Measurements from ENCODE around the gene KCNAB2.
A peak's percentile ranks its signal among the peaks of the same experiment; 100 is the strongest.

Gene KCNAB2

DNA sequence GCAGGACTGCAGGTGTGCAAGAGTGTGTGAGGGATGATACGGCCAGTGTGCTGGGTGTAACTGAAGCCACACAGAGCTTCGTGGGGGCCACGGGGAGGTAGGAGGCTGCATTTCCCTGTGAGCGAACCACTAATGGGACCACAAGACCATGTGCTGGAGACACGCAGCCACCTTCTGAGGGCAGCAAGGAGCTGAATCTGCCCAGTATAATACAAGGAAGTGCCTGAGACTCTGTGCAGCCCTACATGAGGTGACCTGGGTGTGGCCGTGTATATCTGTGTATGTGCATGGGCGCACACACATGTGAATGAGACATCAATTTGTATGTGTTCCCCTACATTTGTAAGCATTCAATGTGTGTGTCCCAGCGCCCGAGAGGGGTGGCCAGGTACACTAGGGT lies 83.6 kb downstream of the KCNAB2 start:
- no peak for DNase-seq (ENCODE audit: low spot score)

DNA sequence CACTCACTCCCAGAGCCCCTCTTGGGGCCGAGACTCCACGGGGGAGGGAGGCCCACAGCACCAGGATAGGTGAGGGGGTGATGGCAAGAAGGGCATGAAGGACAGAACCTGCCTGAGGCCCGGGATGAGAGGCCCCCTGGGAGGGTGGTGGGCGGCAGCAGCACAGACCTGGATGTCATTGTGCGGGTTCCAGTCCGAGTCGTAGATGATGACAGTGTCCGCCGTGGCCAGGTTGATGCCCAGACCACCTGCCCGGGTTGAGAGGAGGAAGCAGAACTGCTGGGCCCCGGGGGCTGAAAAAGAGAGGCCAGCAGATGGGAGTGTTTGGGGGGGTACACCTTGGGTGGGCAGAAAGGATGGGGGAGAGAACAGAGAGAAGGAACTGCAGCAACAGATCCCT lies 84.3 kb downstream of the KCNAB2 start:
- DNase-seq (ENCODE audit: low spot score) = no peak

DNA sequence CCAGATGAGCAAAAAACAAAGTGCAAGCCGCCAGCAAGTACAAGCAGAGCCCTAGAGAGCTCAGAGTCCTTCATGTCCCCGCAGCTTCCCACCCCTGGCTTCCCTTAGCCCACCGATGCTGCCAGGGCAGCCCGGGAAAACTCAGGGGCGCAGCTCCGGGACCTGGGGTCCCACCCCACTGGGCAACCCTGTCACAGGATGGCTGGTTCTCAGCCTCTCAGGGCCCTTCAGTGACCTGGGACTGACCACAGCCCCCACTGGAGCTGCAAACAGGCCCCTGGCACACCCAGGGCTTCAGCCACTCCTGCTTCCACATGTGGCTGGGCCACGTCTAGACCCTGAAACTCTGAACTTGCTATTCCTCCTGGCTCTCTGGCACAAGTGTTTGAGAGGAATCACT lies 84.9 kb downstream of the KCNAB2 start:
- no peak for DNase-seq (ENCODE audit: low spot score)

DNA sequence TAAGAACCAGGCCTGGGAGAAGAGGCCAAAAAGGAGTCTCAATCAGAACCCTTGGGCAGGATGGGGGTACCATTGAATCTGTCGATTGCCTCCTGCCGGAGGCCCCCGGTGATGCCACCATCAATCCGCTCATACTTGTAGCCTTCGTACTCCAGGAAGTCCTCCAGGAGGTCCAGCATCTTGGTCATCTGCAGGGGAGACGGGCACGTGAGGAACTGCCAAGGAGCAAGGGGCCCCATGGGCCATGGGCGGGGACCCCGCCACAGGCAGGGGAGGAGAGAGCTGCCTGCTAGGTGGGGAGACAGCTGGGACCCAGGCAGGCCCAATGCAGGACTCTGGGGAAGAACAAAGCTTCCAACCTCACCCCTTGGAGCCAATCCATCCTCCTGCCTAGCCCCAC lies 85.9 kb downstream of the KCNAB2 start:
- DNase-seq (ENCODE audit: low spot score) = no peak

DNA sequence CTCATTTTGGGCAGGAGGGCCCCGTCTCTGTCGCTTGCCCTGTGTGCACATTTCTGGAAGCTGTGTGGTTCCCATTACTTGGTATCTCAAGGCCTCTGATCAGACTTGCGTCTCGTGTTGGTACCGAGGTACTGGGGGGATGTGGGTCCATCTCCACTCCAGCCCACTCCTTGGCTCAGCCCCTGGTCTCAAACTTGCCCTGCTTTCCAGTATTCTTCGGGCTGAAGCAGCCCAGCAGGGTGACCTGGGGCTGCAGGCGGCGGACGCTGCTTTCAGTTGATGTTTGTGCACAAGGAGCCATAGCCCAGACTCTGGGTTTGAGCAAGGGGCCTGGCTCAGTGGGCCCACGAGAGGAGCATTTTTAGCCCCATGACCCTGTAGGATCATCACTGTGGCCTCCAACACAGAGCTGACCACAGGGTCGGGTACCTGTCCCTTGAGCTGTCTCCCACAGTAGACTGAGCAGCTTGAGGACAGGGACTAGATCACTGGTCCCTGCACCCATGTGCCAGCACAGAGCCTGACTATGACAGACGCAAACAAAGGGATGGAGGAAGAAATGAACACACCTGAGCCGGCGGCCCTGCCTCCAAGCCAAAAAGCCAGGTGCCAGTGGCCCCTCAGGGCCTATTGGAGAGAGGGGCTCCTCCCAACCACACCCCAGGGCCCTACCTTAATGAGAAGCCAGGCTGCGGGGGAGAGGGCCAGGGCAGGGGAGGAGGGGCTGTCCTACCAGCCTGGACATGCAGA lies 87.6 kb downstream of the KCNAB2 start:
- DNase-seq (ENCODE audit: low spot score) = no peak

DNA sequence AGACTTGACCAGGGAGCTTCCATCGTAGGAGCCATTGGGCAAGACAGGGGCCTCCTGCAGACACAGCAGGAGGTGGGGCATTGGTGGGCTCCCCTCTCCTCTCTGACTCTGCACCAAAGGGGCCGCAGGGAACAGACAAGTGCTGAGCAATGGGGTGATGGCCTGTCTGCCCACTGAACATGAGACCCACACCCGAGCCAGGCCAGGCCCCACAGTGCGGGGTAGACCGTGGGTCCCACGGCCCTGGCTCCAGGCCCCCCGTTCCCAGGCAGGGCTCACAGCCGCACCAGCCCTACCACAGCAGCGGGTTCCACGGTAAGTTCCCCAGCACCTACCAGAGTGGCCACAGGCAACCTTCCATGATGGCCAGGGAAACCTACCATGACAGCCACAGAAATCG lies 88.5 kb downstream of the KCNAB2 start:
- DNase-seq (ENCODE audit: low spot score) = no peak

DNA sequence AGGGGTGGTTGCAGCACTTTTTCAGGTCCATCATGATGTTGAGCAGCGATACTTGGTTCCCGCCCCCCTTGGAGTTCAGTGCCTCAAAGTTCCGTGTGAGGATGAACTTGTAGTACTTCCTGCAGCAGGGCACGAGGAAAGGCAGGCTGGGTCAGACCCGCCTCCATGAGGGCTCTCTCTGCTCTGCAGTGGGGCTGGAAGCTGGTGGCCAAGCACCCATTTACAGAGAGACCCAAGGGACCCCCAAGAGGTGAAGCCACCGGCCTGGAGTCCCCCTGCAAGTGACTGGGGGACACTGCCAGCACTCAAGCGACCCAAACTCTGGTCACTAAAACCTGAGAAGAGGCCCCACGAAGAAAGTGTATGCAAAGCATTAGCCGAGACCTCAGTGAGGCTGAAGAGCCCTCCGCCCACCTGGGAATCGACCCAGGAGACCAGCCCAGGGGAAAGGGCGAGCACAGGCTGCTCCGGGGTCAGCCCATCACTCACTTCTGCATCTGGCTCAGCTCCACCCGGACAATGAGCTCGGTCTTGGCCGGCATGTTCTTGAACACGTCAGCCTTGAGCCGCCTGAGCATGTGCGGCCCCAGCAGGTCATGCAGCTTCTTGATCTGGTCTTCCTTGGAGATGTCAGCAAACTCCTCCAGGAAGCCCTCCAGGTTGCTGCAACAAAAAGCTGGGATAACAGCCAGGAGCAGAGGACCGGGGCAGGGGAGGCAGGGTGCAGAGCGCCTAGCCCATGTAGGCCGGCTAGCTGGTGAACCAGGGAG lies 89.2 kb downstream of the KCNAB2 start:
- no peak for DNase-seq (ENCODE audit: low spot score)

DNA sequence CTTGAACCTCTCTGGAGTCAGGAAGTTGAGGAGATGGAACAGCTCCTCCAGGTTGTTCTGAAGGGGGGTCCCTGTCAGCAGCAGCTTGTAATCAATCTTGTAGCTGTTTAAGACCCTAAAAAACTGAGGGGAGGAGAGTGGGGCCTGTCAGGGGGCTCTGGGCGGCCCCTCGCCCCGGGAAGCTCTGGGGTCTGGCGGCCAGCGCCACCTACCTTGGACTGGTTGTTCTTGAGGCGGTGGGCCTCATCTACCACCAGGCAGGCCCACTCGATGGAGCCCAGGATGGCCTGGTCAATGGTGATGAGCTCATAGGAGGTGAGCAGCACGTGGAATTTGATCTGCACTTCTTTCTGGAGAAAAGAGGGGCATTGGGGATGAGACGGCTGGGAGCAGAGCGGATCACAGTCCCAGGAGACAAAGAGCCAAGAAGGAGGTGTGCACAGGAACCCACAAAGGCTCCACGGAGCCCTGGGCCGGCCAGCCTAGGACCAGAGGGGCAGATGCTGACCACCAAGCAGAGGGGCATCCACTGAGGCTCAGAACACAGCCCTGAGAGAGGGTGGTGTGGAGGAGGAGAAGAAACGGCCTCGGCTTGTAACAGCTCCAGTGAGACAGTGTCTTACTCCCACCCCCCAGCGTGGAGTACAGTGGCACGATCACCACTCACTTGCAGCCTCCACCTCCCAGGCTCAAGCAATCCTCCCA lies 91.0 kb downstream of the KCNAB2 start:
- no peak for DNase-seq (ENCODE audit: low spot score)

DNA sequence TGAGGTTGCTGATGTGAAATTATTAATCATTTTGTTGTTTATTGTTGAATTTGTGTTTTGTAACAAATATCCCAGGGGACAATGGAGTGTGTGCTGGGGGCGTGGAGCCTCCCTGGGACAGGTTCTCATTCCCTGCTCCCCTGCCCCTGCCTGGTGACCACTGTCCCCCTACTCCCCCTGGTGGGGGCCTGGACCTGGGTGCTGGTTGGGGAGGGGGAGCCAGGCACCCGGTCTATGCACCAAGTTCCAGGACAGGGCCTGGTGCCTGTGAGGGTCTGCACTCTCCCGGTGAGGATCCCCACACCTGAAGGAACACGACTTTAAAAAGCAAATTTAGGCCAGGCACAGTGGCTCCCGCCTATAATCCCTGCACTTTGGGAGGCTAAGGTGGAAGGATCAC lies 92.1 kb downstream of the KCNAB2 start:
- DNase-seq (ENCODE audit: low spot score) = no peak

DNA sequence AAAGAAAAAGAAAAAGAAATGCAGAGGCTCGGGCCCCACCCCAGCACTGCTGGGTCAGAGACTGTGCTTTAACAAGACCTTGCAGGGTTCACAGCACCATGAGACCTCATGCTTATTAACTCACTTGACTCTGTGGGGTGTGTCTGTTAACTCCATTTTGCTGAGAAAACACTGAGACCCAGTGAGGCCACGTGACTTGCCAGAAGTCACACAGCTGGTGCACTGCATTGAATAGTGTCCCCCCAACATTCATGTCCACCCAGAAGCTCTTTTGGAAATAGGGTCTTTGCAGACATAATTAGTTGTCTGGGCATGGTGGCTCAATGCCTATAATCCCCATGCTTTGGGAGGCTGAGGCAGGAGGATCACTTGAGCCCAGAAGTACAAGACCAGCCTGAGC lies 94.7 kb downstream of the KCNAB2 start:
- DNase-seq (ENCODE audit: low spot score) = no peak

DNA sequence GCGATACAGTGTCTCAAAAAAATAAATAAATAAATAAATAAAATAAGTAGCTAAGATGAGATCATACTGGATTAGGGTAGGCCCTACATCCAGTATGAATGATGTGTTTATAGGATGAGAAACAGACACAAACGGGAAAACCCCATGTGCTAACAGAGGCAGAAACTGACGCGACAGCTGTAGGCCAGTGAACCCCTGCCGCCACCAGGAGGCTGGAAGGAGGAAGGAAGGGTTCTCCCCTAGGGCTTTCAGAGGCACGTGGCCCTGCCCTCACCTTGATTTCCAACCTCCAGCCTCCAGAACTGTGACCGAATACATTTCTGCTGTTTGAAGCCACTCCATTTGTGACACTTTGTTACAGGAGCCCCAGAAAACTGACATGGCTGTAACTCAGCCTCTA lies 95.9 kb downstream of the KCNAB2 start:
- no peak for DNase-seq (ENCODE audit: low spot score)

DNA sequence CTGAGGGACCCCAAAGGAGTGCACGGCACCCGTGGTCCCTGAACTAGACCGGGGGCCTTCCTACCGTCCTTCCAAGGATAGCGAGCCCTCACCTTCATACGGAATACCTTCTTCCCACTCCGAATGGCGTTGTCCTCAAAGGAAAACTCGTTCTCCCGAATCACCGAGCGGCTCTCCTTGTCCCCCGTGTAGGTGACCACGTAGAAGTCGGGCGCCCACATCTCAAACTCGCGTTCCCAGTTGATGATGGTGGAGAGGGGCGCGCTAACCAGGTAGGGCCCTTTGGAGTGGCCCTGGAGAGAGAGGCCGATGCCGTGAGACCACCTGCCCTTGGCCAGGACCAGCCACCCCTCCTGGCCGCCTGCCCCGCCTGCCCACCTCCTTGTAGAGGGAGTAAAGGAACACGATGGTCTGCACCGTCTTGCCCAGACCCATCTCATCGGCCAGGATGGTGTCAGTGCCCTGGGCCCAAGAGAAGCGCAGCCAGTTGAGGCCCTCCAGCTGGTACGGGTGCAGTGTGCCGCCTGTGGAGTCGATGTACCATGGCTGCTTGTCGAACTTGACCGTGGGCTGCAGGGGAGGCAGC lies 96.4 kb downstream of the KCNAB2 start:
- no peak for DNase-seq (ENCODE audit: low spot score)

DNA sequence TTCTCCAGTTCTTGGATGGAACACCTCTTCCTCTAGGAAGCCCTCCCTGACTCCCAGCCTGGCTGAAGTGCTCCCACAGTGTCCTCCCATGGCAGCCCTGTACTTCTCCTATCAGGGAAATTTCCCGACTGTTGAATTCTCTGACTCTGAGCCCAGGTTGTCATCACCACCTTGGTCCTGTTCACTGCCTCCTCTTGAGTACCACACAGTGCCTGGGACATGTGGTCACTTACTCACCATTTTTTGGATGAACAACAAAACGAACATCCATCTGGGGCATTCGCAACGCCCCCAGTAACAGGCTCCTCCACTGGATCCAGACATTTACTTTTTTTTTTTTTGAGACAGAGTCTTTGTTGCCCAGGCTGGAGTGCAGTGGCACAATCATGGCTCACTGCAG lies 97.0 kb downstream of the KCNAB2 start:
- no peak for DNase-seq (ENCODE audit: low spot score)

DNA sequence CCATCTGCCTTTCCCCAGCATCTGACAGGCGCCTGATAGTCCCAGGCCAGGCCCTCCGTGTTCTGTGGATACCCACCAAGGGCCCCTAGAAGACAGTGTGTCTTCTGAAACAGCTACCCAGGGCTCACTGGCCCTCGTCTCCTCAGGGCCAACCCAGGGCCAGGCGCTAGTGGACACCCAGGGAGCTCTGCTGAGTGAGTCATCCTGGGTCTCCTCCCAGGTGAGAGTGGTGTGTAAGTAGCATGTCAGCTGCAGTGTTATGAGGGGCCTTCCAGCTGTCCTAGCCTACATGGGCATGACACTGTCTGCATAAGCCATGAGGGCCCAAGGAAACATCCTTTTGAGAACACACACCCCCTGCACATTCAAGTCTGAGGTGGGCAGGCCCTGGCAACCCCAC lies 97.7 kb downstream of the KCNAB2 start:
- no peak for DNase-seq (ENCODE audit: low spot score)

DNA sequence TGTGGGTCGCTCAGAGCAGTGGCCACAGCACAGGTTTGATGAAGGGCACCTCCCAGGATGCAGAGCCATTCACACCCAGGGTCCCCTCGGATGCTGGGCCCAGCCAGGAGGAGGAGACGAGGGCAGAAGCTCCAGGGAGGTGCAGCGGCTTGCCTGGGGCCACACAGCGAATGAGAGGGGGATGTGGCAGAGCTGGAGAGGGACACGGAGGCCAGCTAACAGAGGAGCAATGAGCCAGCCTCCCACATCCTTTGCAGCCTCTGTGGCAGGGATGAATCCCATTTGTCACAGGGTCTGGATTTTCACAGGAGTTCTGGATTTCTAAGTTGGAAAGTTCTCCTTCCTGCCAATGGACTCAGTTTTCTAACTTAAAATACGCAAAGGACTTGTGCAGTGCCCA lies 98.5 kb downstream of the KCNAB2 start:
- no peak for DNase-seq (ENCODE audit: low spot score)

DNA sequence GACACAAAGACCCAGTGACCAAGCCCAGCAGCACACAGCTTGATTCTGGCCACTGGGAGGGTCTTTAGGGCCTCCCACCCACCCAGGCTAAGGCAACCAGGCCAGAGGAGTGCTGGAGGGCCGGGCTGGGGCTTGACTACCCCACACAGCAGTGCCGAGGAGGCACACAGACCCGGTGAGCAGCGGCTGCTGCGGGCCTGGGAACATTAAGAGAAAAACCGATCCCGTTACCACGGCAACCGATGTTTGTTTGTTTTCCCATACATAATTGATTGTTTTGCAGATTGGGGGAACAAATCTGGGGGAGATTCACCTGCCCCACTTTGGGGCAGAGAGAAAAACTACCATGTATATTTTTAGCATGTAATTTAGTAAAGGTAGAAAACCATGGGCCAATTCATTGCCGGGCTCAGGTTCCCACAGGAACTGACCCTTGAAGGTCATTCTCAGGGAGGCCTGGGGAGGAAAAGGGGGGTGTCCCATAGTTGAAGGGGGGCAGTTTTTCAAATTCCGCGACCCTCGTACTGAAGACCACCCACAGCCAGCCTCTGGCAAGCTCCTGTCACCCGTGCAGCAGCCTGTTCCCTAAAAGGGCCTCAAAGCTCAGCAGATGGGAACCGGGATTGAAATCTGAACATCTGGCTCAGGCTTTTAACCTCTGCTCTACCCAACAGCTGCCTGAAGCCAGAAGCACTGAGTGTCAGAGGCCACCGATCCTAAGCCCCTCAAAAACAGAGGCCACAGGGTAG lies 99.1 kb downstream of the KCNAB2 start:
- no peak for DNase-seq (ENCODE audit: low spot score)

DNA sequence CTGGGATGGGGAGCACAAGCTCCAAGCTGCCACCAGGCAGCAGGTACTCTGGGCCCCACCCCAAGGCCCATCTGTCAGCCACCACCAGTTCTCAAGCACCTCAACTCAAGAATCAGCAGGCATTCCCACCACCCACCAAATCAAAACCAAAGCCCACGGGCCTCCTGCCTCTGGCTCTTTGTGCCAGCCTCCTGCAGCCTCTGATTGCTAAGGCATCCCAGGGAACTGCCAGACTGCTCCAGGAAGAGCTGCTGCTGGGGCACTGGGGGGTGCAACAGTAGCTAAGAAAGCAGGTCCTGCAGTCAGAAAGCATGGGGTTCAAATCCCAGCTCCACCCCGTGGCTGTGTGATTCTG lies 99.7 kb downstream of the KCNAB2 start:
- DNase-seq (ENCODE audit: low spot score) = no peak

DNA sequence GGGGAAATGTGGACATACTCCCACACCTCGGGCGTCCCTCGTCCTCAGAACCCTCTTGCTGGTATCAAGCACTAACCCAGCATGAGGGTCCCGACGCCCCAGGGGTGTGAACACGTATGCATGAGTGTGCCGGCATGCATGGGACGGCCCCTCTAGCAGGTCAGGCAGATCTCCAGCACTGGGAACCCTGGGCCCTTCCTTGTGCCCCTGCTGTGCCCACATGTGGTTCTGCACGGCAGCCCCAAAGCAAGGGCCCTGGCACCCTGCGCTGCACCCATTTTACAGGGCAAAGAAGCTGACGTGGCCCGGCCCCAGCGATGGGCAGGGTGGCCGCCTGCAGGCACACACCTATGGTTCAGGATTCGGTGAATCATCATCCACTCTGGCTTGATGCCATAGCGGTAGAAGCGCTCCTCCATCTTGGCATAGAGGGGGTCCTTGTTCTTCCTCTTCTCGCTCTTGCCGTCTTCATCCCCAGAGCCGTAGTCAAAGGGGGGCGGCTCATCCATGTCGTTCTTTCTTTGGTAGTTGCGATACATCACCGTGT lies 100.2 kb downstream of the KCNAB2 start:
- DNase-seq (ENCODE audit: low spot score) = no peak

DNA sequence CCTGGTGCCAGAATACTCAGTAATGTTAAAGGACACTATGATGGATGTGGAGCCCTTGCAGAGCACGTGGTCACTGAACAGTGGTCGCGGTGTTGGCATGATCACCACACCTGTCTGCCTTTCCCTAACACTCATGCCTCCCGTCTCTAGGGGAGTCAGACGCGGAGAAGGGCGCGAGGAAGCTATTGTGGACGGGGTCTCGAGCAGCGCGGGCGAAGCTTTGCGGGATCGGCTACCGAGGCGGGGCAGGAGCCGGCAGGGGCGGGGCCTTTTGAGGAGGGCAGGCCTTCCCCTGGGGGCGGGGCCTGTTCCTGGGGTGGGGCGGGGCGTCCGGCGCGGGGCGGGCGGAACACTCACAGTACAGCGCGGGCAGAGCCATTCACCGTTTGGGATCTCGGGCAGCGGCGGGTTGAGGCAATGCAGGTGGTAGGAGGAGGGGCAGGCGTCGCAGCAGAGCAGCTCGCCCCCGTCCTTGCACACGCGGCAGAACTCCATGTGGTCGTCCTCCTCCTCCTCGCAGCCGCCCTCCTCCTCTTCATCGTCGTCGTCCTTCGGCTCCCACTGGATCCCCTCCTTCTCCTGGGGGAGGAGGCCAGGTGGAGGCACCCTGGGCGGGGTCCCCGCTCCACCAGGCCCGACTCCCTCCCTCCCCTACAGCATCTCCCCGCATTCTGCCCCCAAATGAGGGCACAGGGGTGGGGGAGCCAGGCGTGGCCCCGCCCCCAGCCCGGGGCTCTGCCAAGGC lies 103.0 kb downstream of the KCNAB2 start:
- peak; percentile 32 for DNase-seq (ENCODE audit: low spot score)

DNA sequence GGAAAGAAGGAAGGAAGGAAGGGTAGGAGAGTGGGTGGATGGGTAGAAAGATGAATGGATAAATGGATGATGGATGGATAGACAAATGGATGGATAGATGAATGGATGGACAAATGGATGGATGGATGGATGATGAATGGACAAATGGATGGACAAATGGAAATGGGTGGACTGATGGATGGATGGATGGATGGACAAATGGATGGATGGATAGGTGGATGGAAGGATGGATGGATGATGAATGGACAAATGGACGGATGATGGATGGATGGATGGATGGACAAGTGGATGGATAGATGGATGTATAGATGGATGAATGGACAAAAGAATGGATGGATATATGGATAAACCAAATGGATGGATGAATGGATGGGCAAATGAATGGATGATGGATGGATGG lies 103.9 kb downstream of the KCNAB2 start:
- no peak for DNase-seq (ENCODE audit: low spot score)

Data from hematopoietic multipotent progenitor cell treated with erythropoietin and hydrocortisone succinate and interleukin-3 and kit ligand, for 17 days (in vitro differentiated cells).